WTC11 (cell line): ENCODE measurements around the gene TMEM108. TPM values are rescaled to one million over a fixed set of nuclear protein-coding genes. Genes with fewer than 3 reads are reported as not detected.

Experiments used
- ATAC-seq: fragments of 200-7000 bp; cut with Tn5 transposase; 2 replicates; pipeline ENCODE4 v1.10.0; 2021; ENCODE audit warnings: mild to moderate bottlenecking, moderate library complexity
- CTCF ChIA-PET: fragments of 300-600 bp; sonication (Branson Sonifier 250); formaldehyde crosslinking; loops from one replicate; lab custom pipeline; 2021; ENCODE audit warnings: antibody characterized with exemption; lab: Charles Lee
- POLR2A ChIA-PET: fragments of 350-600 bp; sonication (Branson Sonifier 250); formaldehyde crosslinking; loops from one replicate; lab custom pipeline; 2021; ENCODE audit warnings: antibody characterized with exemption; lab: Charles Lee
- DNase-seq: peaks from one replicate; pipeline ENCODE4 v3.0.0; 2021; ENCODE audit warnings: low spot score
- H3K27ac Mint-ChIP-seq: 2 replicates; pipeline ENCODE4 v1.8.0; 2021; ENCODE audit warnings: mixed read lengths
- H3K27me3 Mint-ChIP-seq: 2 replicates; pipeline ENCODE4 v1.8.0; 2021; ENCODE audit warnings: low read depth, mild to moderate bottlenecking, moderate library complexity, mixed read lengths
- H3K36me3 Mint-ChIP-seq: 2 replicates; pipeline ENCODE4 v1.8.0; 2021; ENCODE audit warnings: mixed read lengths
- H3K4me1 Mint-ChIP-seq: 2 replicates; pipeline ENCODE4 v1.8.0; 2022; ENCODE audit warnings: mixed read lengths
- H3K4me3 Mint-ChIP-seq: 2 replicates; pipeline ENCODE4 v1.8.0; 2021; ENCODE audit warnings: mild to moderate bottlenecking, moderate library complexity, mixed read lengths
- H3K9me3 Mint-ChIP-seq: 2 replicates; pipeline ENCODE4 v1.8.0; 2021; ENCODE audit warnings: mixed read lengths
- ATF2 ChIP-seq: sonication (generic); formaldehyde crosslinking; IDR thresholded peaks from 2 replicates; pipeline ENCODE4 v1.8.1; 2022; ENCODE audit warnings: low read depth, missing genetic modification reagents, borderline replicate concordance
- CDX4 ChIP-seq: fragments of 250-450 bp; sonication (Bioruptor Pico); IDR thresholded peaks from 2 replicates; pipeline ENCODE4 v1.9.0; 2021; ENCODE audit warnings: moderate library complexity, mild to moderate bottlenecking, inconsistent platforms, borderline replicate concordance
- E2F5 ChIP-seq: sonication (generic); formaldehyde crosslinking; IDR thresholded peaks from 2 replicates; pipeline ENCODE4 v1.8.1; 2022; ENCODE audit warnings: mild to moderate bottlenecking, moderate library complexity, missing genetic modification reagents
- EMX1 ChIP-seq: fragments of 250-450 bp; sonication (Bioruptor Pico); IDR thresholded peaks from 2 replicates; pipeline ENCODE4 v1.8.0; 2021; ENCODE audit warnings: mild to moderate bottlenecking
- HMGA2 ChIP-seq: fragments of 250-450 bp; sonication (Bioruptor Pico); IDR thresholded peaks from 2 replicates; pipeline ENCODE4 v1.4.0; 2021; ENCODE audit warnings: mild to moderate bottlenecking, moderate library complexity
- MXD4 ChIP-seq: fragments of 250-450 bp; sonication (Bioruptor Pico); IDR thresholded peaks from 2 replicates; pipeline ENCODE4 v1.8.0; 2021; ENCODE audit warnings: mild to moderate bottlenecking, moderate library complexity, borderline replicate concordance
- RELA ChIP-seq: sonication (generic); formaldehyde crosslinking; IDR thresholded peaks from 2 replicates; pipeline ENCODE4 v1.8.1; 2022; ENCODE audit warnings: missing genetic modification reagents, mild to moderate bottlenecking, borderline replicate concordance
- SMAD3 ChIP-seq: sonication (generic); formaldehyde crosslinking; IDR thresholded peaks from 2 replicates; pipeline ENCODE4 v1.8.0; 2022; ENCODE audit warnings: missing genetic modification reagents, mild to moderate bottlenecking, borderline replicate concordance
- TCF7 ChIP-seq: sonication (generic); formaldehyde crosslinking; IDR thresholded peaks from 2 replicates; pipeline ENCODE4 v1.8.0; 2022; ENCODE audit warnings: mild to moderate bottlenecking, low read depth, missing genetic modification reagents, moderate library complexity
- USF1 ChIP-seq: sonication (generic); formaldehyde crosslinking; IDR thresholded peaks from 2 replicates; pipeline ENCODE4 v1.8.0; 2022; ENCODE audit warnings: mild to moderate bottlenecking, missing genetic modification reagents
- ZMAT4 ChIP-seq: fragments of 250-450 bp; sonication (Bioruptor Pico); IDR thresholded peaks from 2 replicates; pipeline ENCODE4 v1.9.0; 2021; ENCODE audit warnings: mild to moderate bottlenecking
- ZNF138 ChIP-seq: sonication (generic); formaldehyde crosslinking; conservative IDR thresholded peaks from 2 replicates; pipeline ENCODE4 v1.8.1; 2022; ENCODE audit warnings: mild to moderate bottlenecking, moderate library complexity, missing genetic modification reagents
- ZNF317 ChIP-seq: sonication (generic); formaldehyde crosslinking; IDR thresholded peaks from 2 replicates; pipeline ENCODE4 v1.8.1; 2023; ENCODE audit warnings: low read depth, mild to moderate bottlenecking, moderate library complexity, missing genetic modification reagents, borderline replicate concordance
- ZNF396 ChIP-seq: fragments of 250-450 bp; sonication (Bioruptor Pico); IDR thresholded peaks from 2 replicates; pipeline ENCODE4 v1.8.0; 2021; ENCODE audit warnings: mild to moderate bottlenecking, moderate library complexity, borderline replicate concordance
- ZNF425 ChIP-seq: fragments of 250-450 bp; sonication (Bioruptor Pico); conservative IDR thresholded peaks from 2 replicates; pipeline ENCODE4 v1.9.0; 2021; ENCODE audit warnings: mild to moderate bottlenecking
- ZNF532 ChIP-seq: fragments of 250-450 bp; sonication (Bioruptor Pico); IDR thresholded peaks from 2 replicates; pipeline ENCODE4 v1.9.0; 2021; ENCODE audit warnings: mild to moderate bottlenecking, borderline replicate concordance
- ZNF671 ChIP-seq: fragments of 250-450 bp; sonication (Bioruptor Pico); IDR thresholded peaks from 2 replicates; pipeline ENCODE4 v1.8.0; 2021; ENCODE audit warnings: mild to moderate bottlenecking
- total RNA-seq: library from RNA; stranded (reverse); gene quantifications from 3 replicates; pipeline ENCODE4 v1.2.3, GENCODE V29; 2021

Gene TMEM108
- total RNA-seq, 1 experiment from 2014 or later, result 14.7 TPM

GRCh38 chr3:133135306-133135705 lies 97.1 kb downstream of the TMEM108 start (continued):
- TF ChIP-seq ATF2 (CRISPR knock-in tag) (no peak), USF1 (CRISPR knock-in tag) (no peak)

- DNase-seq, result no peak
- Mint-ChIP-seq H3K27ac (no peak overlapping the region; the same call in 1 of the 2 replicates), H3K27me3 (no peaks in the 10 kb centered on the region), H3K36me3 (peaks cover 3% of the 10 kb centered on the region; the same call in 1 of the 2 replicates), H3K4me3 (no peak overlapping the region), H3K9me3 (peaks cover 8% of the 10 kb centered on the region), H3K4me1 (peaks cover 38% of the 10 kb centered on the region)
- ATAC-seq, result no peak
- CTCF ChIA-PET, result interaction anchor here (1.2 kb wide), 1 partner anchor 405 kb away, joined by 4 read pairs; no protein-coding TSS in a partner anchor
- no peak for TF ChIP-seq SMAD3 (CRISPR knock-in tag)
- TF ChIP-seq MXD4, result no peak
- TF ChIP-seq USF1 (CRISPR knock-in tag), result no peak
- no peak for TF ChIP-seq EMX1 (CRISPR knock-in tag)
- no peak for TF ChIP-seq ZNF317 (CRISPR knock-in tag)
- TF ChIP-seq ZNF425 (CRISPR knock-in tag), result no peak
- no peak for TF ChIP-seq ZNF396 (CRISPR knock-in tag)
- no peak for TF ChIP-seq ZNF671
- no peak for TF ChIP-seq ZNF138
- no peak for TF ChIP-seq HMGA2 (CRISPR knock-in tag)
- no peak for TF ChIP-seq TCF7 (CRISPR knock-in tag)
- no peak for TF ChIP-seq RELA (CRISPR knock-in tag)
- TF ChIP-seq ZMAT4, result no peak
- POLR2A ChIA-PET, result no interaction called here
Measured at GRCh38 chr3:133136114-133137041, 98.2 kb downstream of the TMEM108 start.

- H3K36me3 Mint-ChIP-seq, result peaks cover 3% of the 10 kb centered on the region; the same call in 1 of the 2 replicates
- peaks cover 8% of the 10 kb centered on the region for H3K9me3 Mint-ChIP-seq
- ATAC-seq, result no peak
- peaks cover 38% of the 10 kb centered on the region for H3K4me1 Mint-ChIP-seq
- CTCF ChIA-PET, result interaction anchor here (0.6 kb wide), 1 partner anchor 1308 kb away, joined by 3 read pairs; no protein-coding TSS in a partner anchor
- DNase-seq, result no peak
- POLR2A ChIA-PET, result no interaction called here
- H3K27ac Mint-ChIP-seq, result no peak overlapping the region; the same call in 1 of the 2 replicates
- H3K4me3 Mint-ChIP-seq, result no peak overlapping the region
- H3K27me3 Mint-ChIP-seq, result no peaks in the 10 kb centered on the region
- TF ChIP-seq E2F5 (CRISPR knock-in tag) (no peak), CDX4 (CRISPR knock-in tag) (no peak), ZNF532 (CRISPR knock-in tag) (no peak)
Measured at GRCh38 chr3:133137042-133137996, 99.1 kb downstream of the TMEM108 start.
